ENCODE data around the gene LRP10. TPM values are rescaled to one million over a fixed set of nuclear protein-coding genes. Genes with fewer than 3 reads are reported as not detected.
"Not testable (repeated sequence)": the region's sequence is repeated elsewhere in the genome, so short reads cannot be mapped to it uniquely, and the experiment has no call there.

LRP10 gene
- total RNA-seq, 1 donor from 2014 or later, result 81.6 TPM

DNA sequence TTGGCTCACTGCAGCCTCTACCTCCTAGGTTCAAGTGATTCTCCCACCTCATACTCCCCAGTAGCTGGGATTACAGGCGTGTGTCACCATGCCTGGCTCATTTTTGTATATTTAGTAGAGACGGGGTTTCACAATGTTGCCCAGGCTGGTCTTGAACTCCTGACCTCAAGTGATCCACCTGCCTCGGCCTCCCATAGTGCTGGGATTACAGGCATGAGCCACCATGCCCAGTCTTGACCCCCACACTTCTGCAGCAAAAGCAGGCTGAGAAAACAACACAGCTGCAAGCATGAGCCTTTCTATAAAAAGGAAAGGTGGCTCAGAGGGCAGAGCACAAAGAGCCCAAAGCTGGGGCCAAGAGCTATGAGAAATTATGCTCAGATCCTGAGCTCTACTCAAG lies 11.2 kb upstream of the LRP10 start:
- not testable (repeated sequence) for DNase-seq (ENCODE audit: low read depth)

- DNase-seq (ENCODE audit: low read depth), result no peak
Measured at GRCh38 chr14:22861651-22862050, 9.9 kb upstream of the LRP10 start.

GRCh38 chr14:22864979-22865378 lies 6.6 kb upstream of the LRP10 start:
- no peak for DNase-seq (ENCODE audit: low read depth)

- DNase-seq (ENCODE audit: low read depth), result no peak
Measured at GRCh38 chr14:22865424-22866405, 5.8 kb upstream of the LRP10 start.

- no peak for DNase-seq (ENCODE audit: low read depth)
Measured at GRCh38 chr14:22866874-22867273, 4.7 kb upstream of the LRP10 start.

DNA sequence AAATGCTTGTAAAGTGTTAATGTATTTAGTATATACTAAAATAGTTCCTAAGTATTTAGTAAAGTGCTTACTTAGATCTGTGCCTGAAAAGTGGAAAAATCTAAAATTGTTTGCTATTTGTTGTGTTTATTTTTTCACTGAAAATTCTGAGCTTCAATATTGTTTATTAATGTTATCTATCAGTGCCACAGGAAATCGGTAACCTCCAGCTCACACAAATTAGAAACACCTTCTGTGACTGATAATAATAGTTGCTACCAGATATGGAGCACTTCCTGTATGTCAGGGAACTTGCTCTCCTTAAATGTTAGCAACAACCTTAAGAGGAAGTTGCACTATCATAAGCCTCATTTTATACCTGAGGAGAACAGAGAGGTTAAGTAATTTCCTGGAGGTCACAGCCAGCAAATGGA lies 723 bp upstream of the LRP10 start:
- no peak for DNase-seq (ENCODE audit: low read depth)

- peak; percentile 94 for DNase-seq (ENCODE audit: low read depth)
Measured at GRCh38 chr14:22872033-22872832, 693 bp downstream of the LRP10 start.

DNA sequence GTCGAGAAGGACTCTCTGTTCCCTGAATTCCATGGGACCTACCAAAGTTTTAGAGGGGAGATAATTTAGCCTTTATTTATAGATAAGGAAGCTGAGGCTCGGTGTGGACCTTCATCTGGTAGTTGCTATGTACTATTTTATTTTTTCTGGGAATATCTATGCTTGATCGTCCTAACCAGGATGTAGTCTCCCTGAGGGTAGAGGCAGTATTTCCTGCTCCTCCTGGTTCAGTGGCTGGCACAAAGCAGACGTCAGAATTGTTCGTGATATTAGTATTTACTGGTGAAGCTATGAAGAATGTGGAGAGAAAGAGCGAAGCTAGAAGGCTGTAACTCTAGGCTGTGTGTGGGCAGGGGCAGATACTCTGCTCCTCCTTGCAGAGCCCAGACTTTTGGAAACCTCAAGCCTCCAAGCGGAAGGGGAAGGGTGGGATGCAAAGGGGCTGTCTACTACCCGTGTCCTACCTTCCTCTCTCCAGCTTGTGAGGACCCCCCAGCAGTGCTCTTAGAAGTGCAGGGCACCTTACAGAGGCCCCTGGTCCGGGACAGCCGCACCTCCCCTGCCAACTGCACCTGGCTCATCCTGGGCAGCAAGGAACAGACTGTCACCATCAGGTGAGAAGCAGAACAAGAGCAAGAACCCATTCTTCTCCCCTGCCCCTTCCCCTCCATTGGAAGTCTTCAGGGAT lies 1.4 kb downstream of the LRP10 start:
- DNase-seq (ENCODE audit: low read depth), result no peak

DNA sequence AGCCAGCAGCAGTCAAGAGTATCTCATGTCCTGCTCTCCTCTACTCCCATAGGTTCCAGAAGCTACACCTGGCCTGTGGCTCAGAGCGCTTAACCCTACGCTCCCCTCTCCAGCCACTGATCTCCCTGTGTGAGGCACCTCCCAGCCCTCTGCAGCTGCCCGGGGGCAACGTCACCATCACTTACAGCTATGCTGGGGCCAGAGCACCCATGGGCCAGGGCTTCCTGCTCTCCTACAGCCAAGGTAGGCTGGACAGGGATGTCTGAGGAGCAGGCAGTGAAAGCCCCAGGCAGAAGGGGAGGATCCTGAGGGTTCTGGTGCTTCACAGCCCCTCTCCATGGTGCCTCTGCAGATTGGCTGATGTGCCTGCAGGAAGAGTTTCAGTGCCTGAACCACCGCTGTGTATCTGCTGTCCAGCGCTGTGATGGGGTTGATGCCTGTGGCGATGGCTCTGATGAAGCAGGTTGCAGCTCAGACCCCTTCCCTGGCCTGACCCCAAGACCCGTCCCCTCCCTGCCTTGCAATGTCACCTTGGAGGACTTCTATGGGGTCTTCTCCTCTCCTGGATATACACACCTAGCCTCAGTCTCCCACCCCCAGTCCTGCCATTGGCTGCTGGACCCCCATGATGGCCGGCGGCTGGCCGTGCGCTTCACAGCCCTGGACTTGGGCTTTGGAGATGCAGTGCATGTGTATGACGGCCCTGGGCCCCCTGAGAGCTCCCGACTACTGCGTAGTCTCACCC lies 3.6 kb downstream of the LRP10 start:
- DNase-seq (ENCODE audit: low read depth), result no peak

GRCh38 chr14:22875748-22876319 lies 4.3 kb downstream of the LRP10 start:
- no peak for DNase-seq (ENCODE audit: low read depth)

GRCh38 chr14:22877000-22877501 lies 5.5 kb downstream of the LRP10 start:
- no peak for DNase-seq (ENCODE audit: low read depth)

DNA sequence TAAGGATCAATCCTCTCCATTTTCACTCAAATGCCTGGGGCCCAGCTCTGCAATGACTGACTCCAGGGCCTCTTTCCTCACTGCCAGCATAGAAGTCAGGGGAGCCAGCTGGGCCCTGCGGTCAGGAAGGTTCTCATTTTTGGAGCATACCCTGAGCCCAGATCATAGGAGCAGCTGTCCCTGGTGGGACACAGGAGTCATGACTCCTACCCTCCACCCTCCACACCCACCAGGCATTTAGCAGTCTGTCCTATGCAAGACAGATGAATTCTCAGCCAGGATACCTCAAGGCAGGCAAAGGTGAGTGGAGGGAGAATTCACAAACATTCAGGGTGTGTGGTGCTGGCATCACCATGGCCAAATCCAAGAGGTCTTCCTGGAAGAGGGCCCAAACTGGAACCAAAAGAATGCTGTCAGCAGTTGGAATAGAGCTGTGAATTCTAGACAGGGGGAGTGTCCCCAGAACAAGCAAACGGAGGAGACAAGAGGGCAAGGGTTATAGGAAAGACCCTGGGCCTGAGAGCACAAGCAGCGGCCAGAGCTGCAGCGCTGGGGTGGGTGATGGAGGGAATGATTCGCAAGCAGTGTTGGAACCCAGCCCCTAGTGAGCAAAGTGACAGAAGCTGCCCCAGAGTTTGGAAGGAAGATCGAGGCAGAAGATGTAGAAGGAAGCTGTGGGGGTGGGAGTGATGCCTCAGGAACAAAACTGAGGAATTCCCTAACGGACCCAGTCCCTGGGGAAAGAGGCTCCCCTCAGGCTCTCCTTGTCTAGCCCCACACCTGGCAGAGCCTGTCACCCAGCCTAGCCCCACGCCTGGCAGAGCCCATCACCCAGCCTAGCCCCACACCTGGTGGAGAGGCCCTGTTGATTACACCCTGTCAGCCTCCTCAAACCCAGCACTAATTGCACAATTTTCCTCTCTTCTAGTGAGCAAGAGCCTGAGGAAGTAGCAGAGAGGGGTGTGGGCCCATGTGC lies 7.0 kb downstream of the LRP10 start:
- peak; percentile 83 for DNase-seq (ENCODE audit: low read depth)

DNA sequence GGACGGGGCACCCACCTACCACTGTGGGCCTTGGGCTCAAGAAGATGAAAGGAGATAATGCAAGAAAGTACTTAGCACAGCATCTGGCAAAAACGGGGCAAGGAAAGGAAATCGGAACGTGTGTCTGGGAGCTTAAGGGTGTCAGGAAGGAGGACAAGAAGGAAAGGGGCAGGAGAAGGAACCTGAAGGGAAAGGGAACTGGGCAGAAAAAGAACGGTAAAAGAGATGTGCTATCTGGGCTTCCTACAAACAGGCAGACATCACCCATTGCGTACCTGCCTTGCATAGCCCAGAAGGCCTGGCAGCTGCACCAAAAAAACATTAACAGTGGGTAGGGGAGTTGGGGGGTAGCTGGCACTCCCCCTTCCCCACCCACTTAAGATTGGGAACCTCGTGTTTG lies 10.5 kb downstream of the LRP10 start:
- DNase-seq (ENCODE audit: low read depth), result no peak

DNA sequence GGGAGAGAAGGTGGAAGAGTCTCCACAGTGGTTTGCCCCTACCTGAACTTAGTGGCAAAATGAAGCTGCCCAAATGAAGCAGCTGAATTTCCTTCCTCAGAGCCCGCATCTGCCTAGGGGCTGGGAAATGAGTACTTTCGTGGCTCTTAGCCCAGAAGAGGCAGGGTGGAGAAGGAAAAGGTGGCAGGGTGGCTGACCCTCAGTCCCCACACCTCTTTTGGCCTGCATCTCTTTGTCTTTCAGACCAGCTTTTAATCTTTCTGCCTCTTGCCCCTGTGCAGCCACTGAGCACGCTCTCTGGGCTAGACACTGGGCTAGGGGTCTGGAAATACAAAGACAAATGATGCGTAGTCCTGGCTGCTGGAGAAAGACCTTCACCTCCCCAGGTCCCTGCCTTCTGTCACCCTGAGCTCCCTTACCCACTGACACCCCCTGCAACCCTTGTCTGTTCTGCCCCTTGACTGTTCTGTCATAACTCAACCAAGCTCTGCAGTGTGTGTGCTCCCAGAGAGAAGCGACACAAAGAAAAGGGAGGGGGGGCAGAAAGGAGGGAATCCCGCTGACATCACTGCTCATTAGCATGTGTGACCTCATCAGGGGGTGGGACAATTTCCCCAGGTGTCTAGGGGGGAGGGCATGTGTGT lies 11.1 kb downstream of the LRP10 start:
- peak; percentile 25 for DNase-seq (ENCODE audit: low read depth)

DNA sequence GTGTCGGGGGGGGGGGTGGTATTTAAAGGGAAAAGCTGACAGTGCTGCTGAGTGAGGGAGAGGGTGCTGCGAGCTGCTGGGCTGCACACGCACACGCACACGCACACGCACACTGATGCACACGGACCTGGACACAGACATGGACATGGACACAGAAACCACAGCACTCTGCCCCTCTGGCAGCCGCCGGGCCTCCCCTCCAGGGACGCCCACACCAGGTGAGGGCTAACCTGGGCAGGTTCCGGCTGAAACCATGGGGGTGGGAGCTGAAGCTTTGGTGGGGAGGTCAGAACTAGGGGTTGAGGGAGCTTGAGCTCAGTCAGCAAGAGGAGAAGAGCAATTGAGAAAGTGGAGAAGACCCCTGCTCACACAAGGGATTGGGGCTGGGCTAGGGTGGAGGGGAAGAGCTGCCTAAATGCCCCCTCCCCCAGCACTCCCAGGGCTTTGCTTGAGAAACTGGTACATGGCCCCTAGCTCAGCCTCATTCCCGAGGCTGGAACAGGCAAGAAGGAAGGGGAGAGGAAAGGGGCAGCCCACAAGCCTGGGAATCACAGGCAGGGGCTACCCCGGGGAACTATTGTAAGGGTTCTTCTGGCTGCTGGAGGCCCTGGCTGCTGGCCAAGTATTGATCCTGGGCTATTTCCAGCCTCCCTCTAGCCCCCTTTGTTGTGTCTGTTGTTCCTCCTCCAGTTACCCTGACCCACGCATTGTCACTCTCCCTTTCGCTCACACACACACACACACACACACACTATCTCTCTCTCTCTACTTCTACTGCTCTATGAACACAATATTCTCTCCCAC lies 11.8 kb downstream of the LRP10 start, which contains the start of gene REM2:
Gene REM2 (plus strand): TSS at position 50 of the 804 bp plus-strand sequence. CDS start 66 bp downstream, at position 116.
- no peak for DNase-seq (ENCODE audit: low read depth)

- no peak for DNase-seq (ENCODE audit: low read depth)
Measured at GRCh38 chr14:22884076-22884737, 12.7 kb downstream of the LRP10 start.
